Ishikawa (cell line): ENCODE results near the gene MON2.

Source experiments
- EP300 ChIP-seq: IDR thresholded peaks from 2 replicates; pipeline ENCODE4 v1.6.1; 2012; ENCODE audit warnings: borderline replicate concordance
- MAX ChIP-seq: IDR thresholded peaks from 2 replicates; pipeline ENCODE4 v1.6.1; 2012
- TAF1 ChIP-seq: IDR thresholded peaks from 2 replicates; pipeline ENCODE4 v1.6.1; 2012; ENCODE audit warnings: low read depth, mild to moderate bottlenecking
- TCF12 ChIP-seq: IDR thresholded peaks from 2 replicates; pipeline ENCODE4 v1.6.1; 2012; ENCODE audit warnings: low read depth
- TEAD4 ChIP-seq: IDR thresholded peaks from 2 replicates; pipeline ENCODE4 v1.6.1; 2012
- ZBTB7A ChIP-seq: IDR thresholded peaks from 2 replicates; pipeline ENCODE4 v1.6.1; 2012; ENCODE audit warnings: low read depth
- TF ChIP-seq, protein P1 (sequence below): IDR thresholded peaks from 2 replicates; pipeline ENCODE4 v1.6.1; 2012; ENCODE audit warnings: low read depth, mild to moderate bottlenecking

- no peak for TF ChIP-seq ZBTB7A
- no peak for TF ChIP-seq EP300
- TF ChIP-seq TEAD4: no peak
- TF ChIP-seq, protein P1, sequence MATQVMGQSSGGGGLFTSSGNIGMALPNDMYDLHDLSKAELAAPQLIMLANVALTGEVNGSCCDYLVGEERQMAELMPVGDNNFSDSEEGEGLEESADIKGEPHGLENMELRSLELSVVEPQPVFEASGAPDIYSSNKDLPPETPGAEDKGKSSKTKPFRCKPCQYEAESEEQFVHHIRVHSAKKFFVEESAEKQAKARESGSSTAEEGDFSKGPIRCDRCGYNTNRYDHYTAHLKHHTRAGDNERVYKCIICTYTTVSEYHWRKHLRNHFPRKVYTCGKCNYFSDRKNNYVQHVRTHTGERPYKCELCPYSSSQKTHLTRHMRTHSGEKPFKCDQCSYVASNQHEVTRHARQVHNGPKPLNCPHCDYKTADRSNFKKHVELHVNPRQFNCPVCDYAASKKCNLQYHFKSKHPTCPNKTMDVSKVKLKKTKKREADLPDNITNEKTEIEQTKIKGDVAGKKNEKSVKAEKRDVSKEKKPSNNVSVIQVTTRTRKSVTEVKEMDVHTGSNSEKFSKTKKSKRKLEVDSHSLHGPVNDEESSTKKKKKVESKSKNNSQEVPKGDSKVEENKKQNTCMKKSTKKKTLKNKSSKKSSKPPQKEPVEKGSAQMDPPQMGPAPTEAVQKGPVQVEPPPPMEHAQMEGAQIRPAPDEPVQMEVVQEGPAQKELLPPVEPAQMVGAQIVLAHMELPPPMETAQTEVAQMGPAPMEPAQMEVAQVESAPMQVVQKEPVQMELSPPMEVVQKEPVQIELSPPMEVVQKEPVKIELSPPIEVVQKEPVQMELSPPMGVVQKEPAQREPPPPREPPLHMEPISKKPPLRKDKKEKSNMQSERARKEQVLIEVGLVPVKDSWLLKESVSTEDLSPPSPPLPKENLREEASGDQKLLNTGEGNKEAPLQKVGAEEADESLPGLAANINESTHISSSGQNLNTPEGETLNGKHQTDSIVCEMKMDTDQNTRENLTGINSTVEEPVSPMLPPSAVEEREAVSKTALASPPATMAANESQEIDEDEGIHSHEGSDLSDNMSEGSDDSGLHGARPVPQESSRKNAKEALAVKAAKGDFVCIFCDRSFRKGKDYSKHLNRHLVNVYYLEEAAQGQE: no peak
- TF ChIP-seq TAF1: no peak
- TF ChIP-seq TCF12: no peak
- TF ChIP-seq MAX: no peak
Observed at GRCh38 chr12:62536546-62536945, 69.9 kb downstream of the MON2 start.
